D721Med (cell line): ENCODE measurements around the gene PHF21B.

ENCODE experiments used
- DNase-seq: peaks from one replicate; pipeline ENCODE4 v3.0.0; 2011; ENCODE audit warnings: low spot score; ENCODE audit not compliant: insufficient read length
- FAIRE-seq: peaks from 2 replicates; lab custom pipeline; 2011; peaks lifted over from hg19 to GRCh38; lab: Jason Lieb, UNC
- TF ChIP-seq, protein P1 (sequence below): IDR thresholded peaks from 2 replicates; pipeline ENCODE4 v1.5.1; 2012; ENCODE audit warnings: mild to moderate bottlenecking, control low read depth; ENCODE audit not compliant: insufficient read depth; ENCODE audit errors: missing control alignments

The PHF21B gene

DNA sequence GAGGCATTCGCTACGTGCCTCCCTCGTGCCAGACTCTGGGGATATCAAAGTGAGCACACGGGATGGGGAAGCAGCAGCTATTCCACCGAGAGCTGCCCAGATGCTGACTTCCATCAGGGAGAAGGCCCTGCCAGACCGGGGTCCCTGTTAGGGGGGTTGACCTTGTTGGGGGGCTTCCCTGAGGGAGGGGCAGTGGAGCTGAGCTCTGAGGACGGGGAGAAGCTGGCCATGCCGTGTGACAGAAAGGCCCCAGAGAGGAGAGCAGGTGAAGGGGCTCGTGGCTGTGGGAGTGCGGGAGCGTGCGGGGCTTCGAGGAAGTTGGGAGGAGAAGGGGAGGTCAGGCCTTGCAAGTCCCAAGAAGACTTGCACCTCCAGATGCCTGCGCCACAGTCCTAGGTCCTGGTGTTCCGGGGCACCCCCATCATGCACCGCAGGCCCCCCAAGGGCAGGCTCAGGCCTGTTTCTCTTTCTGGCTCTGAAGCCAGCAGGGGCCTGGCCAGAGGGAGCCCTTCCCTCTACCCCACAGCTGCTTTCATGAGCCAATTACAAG lies 163.0 kb downstream of the PHF21B start:
- FAIRE-seq (no peak), DNase-seq (no peak)
- TF ChIP-seq, protein P1, sequence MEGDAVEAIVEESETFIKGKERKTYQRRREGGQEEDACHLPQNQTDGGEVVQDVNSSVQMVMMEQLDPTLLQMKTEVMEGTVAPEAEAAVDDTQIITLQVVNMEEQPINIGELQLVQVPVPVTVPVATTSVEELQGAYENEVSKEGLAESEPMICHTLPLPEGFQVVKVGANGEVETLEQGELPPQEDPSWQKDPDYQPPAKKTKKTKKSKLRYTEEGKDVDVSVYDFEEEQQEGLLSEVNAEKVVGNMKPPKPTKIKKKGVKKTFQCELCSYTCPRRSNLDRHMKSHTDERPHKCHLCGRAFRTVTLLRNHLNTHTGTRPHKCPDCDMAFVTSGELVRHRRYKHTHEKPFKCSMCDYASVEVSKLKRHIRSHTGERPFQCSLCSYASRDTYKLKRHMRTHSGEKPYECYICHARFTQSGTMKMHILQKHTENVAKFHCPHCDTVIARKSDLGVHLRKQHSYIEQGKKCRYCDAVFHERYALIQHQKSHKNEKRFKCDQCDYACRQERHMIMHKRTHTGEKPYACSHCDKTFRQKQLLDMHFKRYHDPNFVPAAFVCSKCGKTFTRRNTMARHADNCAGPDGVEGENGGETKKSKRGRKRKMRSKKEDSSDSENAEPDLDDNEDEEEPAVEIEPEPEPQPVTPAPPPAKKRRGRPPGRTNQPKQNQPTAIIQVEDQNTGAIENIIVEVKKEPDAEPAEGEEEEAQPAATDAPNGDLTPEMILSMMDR = no peak

DNA sequence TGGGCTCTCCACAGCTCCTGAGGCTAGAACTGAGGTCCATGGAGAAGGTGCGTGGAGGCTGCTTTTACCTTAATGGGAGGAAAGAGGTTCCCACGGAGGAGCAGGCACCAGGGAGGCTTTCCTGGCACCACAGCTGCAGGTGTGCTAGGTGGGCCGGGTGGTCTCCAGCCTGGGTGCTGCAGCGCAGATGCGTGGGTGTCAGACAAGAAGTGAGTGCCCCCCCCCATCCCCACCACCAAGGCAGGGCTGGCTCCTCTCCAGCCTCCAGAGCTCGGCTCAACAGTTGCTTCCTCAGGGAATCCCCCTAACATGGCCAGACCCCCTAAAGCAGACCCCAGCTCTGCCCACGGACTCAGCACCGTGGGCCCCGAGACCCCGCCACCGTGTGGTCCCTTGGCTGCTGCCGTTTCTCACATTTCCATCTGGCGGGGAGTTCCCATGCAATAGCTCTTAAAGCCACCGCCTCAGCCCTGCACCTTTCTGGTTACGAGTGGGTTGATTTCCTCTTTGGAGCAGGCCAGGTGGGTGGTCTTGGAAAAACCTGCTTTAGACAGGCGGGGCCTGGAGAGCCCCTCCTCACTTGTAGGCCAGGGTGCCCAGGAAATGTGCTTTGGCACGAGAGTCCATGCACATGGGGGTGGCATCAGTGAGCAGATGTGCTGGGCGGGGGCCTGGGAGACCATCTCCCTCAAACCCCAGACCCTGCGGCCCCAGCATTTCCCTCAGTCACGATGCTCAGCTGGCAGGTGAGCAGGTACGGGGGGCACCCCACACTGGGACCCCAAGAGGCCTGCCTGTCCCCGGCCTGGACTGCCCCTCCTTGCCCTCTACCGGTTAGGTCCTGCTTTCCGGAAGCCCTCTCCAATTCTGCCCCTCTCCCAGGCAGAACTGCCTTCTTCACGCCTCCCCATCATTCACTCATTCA lies 163.7 kb downstream of the PHF21B start:
- no peak for FAIRE-seq
- TF ChIP-seq, protein P1 = no peak
- no peak for DNase-seq

DNA sequence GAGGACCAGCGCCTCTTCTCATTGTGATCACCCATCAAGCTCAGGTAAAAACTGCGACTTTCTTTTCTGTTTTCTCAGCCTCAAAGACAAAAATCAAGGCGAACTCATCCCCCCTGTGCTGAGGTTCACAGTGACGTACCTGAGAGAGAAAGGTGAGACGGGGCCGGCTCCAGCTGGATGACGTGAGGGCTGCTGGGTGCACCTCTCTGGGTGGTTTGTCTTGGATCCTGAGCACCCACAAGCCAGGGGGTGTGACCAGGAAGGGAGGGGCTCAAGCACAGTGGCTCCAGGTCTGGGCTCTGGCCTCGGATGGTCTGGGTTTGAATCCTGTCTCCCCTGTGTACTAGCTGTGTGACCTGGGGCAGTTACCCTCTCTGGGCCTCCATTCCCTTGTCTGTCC lies 164.6 kb downstream of the PHF21B start:
- DNase-seq = no peak
- TF ChIP-seq, protein P1 = no peak
- no peak for FAIRE-seq

DNA sequence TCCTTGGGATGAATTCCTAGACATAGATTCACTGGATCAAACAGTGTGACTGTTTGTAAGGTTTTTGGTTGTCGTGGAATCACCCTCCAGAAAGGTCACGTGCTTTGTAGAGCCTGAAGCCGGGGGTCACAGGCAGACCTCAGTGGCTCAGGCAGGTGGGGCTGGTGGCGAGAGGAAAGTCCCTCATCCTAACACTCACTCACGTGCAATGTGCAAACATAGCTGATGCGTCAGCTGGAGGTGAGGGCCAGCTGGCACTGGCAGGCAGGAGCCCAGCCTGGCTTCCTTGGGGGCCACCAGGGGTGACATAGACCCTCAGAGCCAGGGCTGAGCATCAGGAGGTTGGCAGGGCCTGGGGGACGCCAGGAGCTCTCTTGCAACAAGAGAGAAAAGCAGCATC lies 167.4 kb downstream of the PHF21B start:
- FAIRE-seq = no peak
- TF ChIP-seq, protein P1 = no peak
- no peak for DNase-seq

DNA sequence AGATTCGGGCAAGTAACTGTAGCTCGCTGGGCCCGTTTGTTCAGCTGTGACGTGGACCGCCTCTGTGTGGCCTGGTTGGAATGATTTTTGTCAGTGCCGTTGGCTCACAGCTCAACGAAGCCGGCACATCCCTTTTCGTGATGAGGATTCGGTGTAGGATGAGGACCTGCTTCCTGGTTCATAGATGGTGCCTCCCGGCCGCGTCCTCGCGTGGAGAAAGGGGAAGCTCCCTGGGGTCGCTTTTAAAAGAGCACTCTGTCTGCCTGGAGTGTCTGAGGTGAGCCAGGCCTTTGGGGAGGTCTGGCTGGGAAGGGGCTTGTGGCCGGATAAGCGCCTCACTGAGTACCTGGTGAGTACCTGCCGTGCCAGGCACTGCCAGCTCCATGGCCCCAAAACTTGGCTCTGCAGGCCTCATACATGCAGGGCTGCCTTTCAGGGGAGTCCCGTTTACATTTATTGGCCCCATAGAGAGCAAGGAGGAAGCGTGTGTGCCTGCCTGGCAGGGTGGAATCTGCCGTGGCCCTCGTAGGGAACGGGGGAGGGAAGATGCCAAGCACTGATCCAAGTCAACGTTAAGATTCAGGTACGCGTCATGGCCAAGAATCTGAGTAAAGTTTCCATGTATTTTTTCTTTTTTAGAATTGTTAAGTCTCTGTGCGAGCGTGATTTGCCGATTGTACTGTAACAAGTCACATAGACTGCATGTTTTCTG lies 169.0 kb downstream of the PHF21B start:
- DNase-seq (no peak), FAIRE-seq (no peak)
- TF ChIP-seq, protein P1 = no peak

DNA sequence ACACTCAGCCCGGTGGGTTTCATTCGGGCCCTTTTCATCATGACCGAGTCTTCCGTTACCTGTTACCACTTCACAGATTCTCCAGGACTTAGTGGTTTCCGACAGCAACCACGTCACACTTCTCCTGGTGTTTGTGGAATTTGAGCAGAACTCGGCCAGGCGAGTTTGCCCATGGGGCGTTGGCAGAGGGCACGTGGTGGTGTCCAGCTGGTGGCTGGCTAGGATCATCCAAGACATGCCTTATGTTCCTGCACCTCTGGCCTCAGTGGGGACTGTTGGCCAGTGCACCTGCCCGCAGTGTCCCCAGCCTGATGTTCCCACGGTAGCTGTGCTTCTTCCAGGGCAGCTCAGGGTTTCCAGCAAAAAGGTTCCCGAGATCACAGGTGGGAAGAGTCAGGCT lies 170.1 kb downstream of the PHF21B start:
- DNase-seq (no peak), FAIRE-seq (no peak)
- TF ChIP-seq, protein P1 = no peak
